ENCODE results near the gene BTBD1. TPM values are rescaled to one million over a fixed set of nuclear protein-coding genes. Genes with fewer than 3 reads are reported as not detected.
"Not testable (repeated sequence)": the region's sequence is repeated elsewhere in the genome, so short reads cannot be mapped to it uniquely, and the experiment has no call there.

Gene BTBD1
- total RNA-seq, 1 donor from 2014 or later = 48.5 TPM

DNA sequence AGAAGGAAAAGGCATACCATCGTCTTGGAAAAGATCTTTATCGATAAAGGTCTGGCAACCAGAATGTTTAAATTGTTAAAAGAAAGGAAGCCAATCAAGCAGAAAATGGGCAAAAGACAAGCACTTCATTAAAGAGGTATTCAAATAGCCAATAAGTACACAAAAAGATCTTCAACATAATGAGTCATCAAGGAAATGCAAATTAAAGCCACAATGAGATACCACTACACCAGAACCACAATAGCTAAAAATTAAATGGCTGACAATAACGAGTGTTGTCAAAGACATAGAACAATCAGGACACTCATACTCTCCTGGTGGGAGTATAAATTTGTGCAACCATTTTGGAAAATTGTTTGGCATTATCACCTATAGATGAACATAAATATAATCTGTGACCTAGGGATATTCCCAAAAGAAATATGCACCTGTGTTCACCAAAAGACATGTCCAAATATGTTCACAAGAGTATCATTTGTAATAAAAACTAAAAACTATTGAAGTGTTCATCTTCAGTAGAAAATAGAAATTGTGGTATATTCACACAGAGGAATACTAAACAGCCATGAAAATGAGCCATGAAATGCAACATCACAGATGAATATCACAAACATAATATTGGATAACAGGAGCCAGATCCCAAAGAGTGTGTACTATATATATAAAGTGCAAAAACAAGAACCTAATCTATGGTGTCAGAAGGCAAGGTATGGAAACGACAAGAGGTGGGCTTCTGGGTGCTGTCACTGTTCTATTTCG, 14.4 kb upstream of the BTBD1 start:
- TF ChIP-seq EZH2 (IDR thresholded peaks at IDR 0.05) = no peak
- no peak for TF ChIP-seq EZH2phosphoT487 (IDR thresholded peaks at IDR 0.05)
- TF ChIP-seq, protein P1, sequence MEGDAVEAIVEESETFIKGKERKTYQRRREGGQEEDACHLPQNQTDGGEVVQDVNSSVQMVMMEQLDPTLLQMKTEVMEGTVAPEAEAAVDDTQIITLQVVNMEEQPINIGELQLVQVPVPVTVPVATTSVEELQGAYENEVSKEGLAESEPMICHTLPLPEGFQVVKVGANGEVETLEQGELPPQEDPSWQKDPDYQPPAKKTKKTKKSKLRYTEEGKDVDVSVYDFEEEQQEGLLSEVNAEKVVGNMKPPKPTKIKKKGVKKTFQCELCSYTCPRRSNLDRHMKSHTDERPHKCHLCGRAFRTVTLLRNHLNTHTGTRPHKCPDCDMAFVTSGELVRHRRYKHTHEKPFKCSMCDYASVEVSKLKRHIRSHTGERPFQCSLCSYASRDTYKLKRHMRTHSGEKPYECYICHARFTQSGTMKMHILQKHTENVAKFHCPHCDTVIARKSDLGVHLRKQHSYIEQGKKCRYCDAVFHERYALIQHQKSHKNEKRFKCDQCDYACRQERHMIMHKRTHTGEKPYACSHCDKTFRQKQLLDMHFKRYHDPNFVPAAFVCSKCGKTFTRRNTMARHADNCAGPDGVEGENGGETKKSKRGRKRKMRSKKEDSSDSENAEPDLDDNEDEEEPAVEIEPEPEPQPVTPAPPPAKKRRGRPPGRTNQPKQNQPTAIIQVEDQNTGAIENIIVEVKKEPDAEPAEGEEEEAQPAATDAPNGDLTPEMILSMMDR (IDR thresholded peaks at IDR 0.05) = no peak
- no peak overlapping the region for H3K4me3 ChIP-seq
- Mint-ChIP-seq H3K27ac (no peak overlapping the region), H3K4me3 (no peak overlapping the region), H3K4me1 (no peaks in the 10 kb centered on the region), H3K9me3 (no peaks in the 10 kb centered on the region), H3K27me3 (ENCODE audit: insufficient read depth, low read depth) (no peaks in the 10 kb centered on the region), H3K36me3 (no peaks in the 10 kb centered on the region)
- no peaks in the 10 kb centered on the region for H3K9me3 ChIP-seq (ENCODE audit: low read depth)
- H3K36me3 ChIP-seq = no peaks in the 10 kb centered on the region
- H3K9ac ChIP-seq = no peak overlapping the region
- H3K27me3 ChIP-seq = no peaks in the 10 kb centered on the region
- no peak overlapping the region for H3K27ac ChIP-seq
- DNase-seq (ENCODE audit: low spot score) = no peak
- no peak overlapping the region for H2AFZ ChIP-seq (replicated peaks)
- H3F3A ChIP-seq (ENCODE audit: low read depth) = no peaks in the 10 kb centered on the region
- H3K4me2 ChIP-seq = no peak overlapping the region
- H4K20me1 ChIP-seq (ENCODE audit: low read depth) = no peaks in the 10 kb centered on the region
- no peaks in the 10 kb centered on the region for H3K4me1 ChIP-seq
- no peaks in the 10 kb centered on the region for H3K79me2 ChIP-seq (ENCODE audit: low read depth)

- Histone ChIP-seq H3F3A (ENCODE audit: low read depth) (no peaks in the 10 kb centered on the region), H3K36me3 (no peaks in the 10 kb centered on the region), H3K4me1 (no peaks in the 10 kb centered on the region), H3K4me3 (no peak overlapping the region), H2AFZ (replicated peaks) (peak overlapping the region; percentile 42), H3K27me3 (no peaks in the 10 kb centered on the region), H3K4me2 (no peak overlapping the region), H4K20me1 (ENCODE audit: low read depth) (no peaks in the 10 kb centered on the region), H3K27ac (no peak overlapping the region), H3K9ac (no peak overlapping the region), H3K9me3 (ENCODE audit: low read depth) (no peaks in the 10 kb centered on the region), H3K79me2 (ENCODE audit: low read depth) (no peaks in the 10 kb centered on the region)
- Mint-ChIP-seq H3K27me3 (ENCODE audit: insufficient read depth, low read depth) (no peaks in the 10 kb centered on the region), H3K9me3 (peaks cover 11% of the 10 kb centered on the region), H3K27ac (no peak overlapping the region), H3K4me1 (no peaks in the 10 kb centered on the region), H3K36me3 (peaks cover 1% of the 10 kb centered on the region), H3K4me3 (no peak overlapping the region)
- no peak for DNase-seq (ENCODE audit: low spot score)
- TF ChIP-seq, protein P1 (IDR thresholded peaks at IDR 0.05) = no peak
- TF ChIP-seq EZH2 (IDR thresholded peaks at IDR 0.05) = no peak
- no peak for TF ChIP-seq EZH2phosphoT487 (IDR thresholded peaks at IDR 0.05)
Observed at GRCh38 chr15:83078712-83079111, 11.7 kb upstream of the BTBD1 start.

DNA sequence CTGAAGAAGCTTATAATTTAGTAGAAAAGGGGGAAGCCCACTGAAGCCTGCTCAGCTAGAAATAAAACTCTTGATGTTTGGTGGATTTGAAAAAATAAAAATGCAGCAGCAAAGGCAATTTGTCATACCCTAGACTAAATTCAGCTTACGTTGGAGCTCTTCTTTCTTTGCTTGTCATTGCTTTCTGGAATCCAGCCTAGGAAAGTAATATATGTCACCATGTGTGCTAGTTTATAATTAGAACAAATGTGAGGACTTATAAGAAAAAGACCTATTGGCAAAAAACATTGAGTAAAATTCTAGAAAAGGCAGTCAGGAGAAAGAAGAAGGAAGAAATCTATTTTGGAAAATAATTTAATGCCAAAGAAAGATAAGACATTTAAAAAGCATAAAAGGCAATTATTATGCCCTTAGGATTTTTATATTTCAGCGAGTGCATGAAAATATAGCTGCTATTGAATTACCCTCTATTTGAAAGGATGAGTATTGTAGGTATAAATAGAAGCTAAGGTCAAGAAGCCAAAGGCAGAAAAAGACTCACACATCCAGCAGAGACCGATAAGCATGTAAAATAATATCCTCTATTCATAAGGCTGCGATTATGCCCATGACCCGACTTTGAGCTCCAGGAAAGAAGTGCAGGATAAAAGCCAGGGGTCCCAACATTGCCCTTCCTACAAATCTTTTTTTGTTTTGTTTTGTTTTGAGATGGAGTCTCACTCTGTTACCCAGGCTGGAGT, 10.6 kb upstream of the BTBD1 start:
- H3K36me3 ChIP-seq = no peaks in the 10 kb centered on the region
- no peak overlapping the region for H3K27ac Mint-ChIP-seq

GRCh38 chr15:83069211-83069642, 2.2 kb upstream of the BTBD1 start:
- H3K9ac ChIP-seq; H2AFZ ChIP-seq (replicated peaks); H3K4me3 Mint-ChIP-seq; H3K4me3 ChIP-seq; H3K27me3 ChIP-seq; H3K4me2 ChIP-seq; H3K9me3 ChIP-seq (ENCODE audit: low read depth); H3K27ac ChIP-seq; H3K36me3 ChIP-seq; DNase-seq (ENCODE audit: low spot score); H3K27me3 Mint-ChIP-seq (ENCODE audit: insufficient read depth, low read depth); H3K27ac Mint-ChIP-seq; H3K36me3 Mint-ChIP-seq: not testable (repeated sequence)
- H4K20me1 ChIP-seq (ENCODE audit: low read depth) = peaks cover 23% of the 10 kb centered on the region
- H3K4me1 Mint-ChIP-seq = peaks cover 23% of the 10 kb centered on the region
- peaks cover 23% of the 10 kb centered on the region for H3F3A ChIP-seq (ENCODE audit: low read depth)
- H3K4me1 ChIP-seq = peaks cover 14% of the 10 kb centered on the region
- peaks cover 24% of the 10 kb centered on the region for H3K79me2 ChIP-seq (ENCODE audit: low read depth)
- H3K9me3 Mint-ChIP-seq = peaks cover 12% of the 10 kb centered on the region

More for the DNA sequence above, 10.6 kb upstream of the BTBD1 start:
- no peak overlapping the region for H3K9ac ChIP-seq
- no peak overlapping the region for H3K4me2 ChIP-seq
- Mint-ChIP-seq H3K4me1 (no peaks in the 10 kb centered on the region), H3K27me3 (ENCODE audit: insufficient read depth, low read depth) (no peaks in the 10 kb centered on the region), H3K9me3 (peaks cover 18% of the 10 kb centered on the region), H3K36me3 (peaks cover 1% of the 10 kb centered on the region), H3K4me3 (no peak overlapping the region)
- no peaks in the 10 kb centered on the region for H3K27me3 ChIP-seq
- H4K20me1 ChIP-seq (ENCODE audit: low read depth) = no peaks in the 10 kb centered on the region
- H3K27ac ChIP-seq = no peak overlapping the region
- no peak for DNase-seq (ENCODE audit: low spot score)
- no peaks in the 10 kb centered on the region for H3K9me3 ChIP-seq (ENCODE audit: low read depth)
- TF ChIP-seq EZH2phosphoT487 (IDR thresholded peaks at IDR 0.05) = no peak
- TF ChIP-seq EZH2 (IDR thresholded peaks at IDR 0.05) = no peak
- TF ChIP-seq, protein P1 (IDR thresholded peaks at IDR 0.05) = no peak
- H3K79me2 ChIP-seq (ENCODE audit: low read depth) = no peaks in the 10 kb centered on the region
- H3F3A ChIP-seq (ENCODE audit: low read depth) = no peaks in the 10 kb centered on the region
- no peak overlapping the region for H3K4me3 ChIP-seq
- H3K4me1 ChIP-seq = no peaks in the 10 kb centered on the region
- no peak overlapping the region for H2AFZ ChIP-seq (replicated peaks)
